GM12874 (cell line): ENCODE results near the gene ZBTB4.

Experiments used
- CTCF ChIP-seq: IDR thresholded peaks from 2 replicates; pipeline ENCODE4 v1.5.1; 2011; ENCODE audit warnings: low read depth, mild to moderate bottlenecking, control low read depth, low read length, moderate library complexity; ENCODE audit not compliant: insufficient read depth

ZBTB4 gene

DNA sequence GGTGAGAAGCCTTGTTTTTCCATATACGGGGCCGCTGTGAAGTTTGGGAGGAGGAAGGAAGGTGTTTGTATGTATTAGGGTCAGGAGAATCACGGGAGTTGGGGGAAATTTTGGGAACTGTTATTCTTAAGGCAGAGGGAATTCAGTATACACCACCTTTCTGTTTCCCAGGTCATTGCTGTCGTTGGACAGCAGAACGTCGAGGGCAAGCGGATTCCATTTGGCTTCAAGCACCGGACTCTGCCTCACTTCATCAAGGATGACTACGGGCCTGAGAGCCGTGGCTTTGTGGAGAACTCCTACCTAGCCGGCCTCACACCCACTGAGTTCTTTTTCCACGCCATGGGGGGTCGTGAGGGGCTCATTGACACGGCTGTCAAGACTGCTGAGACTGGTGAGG lies 22.3 kb upstream of the ZBTB4 start:
- no peak for TF ChIP-seq CTCF

DNA sequence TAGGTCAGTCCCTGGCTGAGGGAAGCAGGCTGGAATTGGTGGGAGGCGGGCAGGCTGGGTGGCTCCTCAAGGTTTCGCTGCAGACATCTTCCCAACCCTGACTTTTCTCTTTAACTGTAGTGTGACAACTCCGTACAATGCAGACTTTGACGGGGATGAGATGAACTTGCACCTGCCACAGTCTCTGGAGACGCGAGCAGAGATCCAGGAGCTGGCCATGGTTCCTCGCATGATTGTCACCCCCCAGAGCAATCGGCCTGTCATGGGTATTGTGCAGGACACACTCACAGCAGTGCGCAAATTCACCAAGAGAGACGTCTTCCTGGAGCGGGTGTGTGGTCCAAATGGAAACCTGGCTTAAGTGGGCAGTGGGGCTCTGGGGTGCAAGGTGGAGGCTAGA lies 19.7 kb upstream of the ZBTB4 start:
- TF ChIP-seq CTCF, result no peak

DNA sequence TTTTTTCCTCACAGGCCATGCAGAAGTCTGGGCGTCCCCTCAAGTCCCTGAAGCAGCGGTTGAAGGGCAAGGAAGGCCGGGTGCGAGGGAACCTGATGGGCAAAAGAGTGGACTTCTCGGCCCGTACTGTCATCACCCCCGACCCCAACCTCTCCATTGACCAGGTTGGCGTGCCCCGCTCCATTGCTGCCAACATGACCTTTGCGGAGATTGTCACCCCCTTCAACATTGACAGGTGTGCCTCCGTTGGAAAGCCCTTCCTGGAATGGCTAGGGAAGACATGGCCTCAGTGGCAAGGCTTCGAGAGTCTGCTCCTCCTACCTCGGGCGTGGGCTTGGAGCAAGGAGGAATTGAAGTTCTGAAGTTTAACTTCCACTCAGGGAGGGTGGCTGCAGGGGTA lies 18.2 kb upstream of the ZBTB4 start:
- no peak for TF ChIP-seq CTCF

GRCh38 chr17:7497228-7497627 lies 17.8 kb upstream of the ZBTB4 start:
- TF ChIP-seq CTCF, result no peak

GRCh38 chr17:7496470-7497183 lies 17.2 kb upstream of the ZBTB4 start:
- TF ChIP-seq CTCF, result no peak

GRCh38 chr17:7495906-7496434 lies 16.5 kb upstream of the ZBTB4 start:
- TF ChIP-seq CTCF, result no peak

DNA sequence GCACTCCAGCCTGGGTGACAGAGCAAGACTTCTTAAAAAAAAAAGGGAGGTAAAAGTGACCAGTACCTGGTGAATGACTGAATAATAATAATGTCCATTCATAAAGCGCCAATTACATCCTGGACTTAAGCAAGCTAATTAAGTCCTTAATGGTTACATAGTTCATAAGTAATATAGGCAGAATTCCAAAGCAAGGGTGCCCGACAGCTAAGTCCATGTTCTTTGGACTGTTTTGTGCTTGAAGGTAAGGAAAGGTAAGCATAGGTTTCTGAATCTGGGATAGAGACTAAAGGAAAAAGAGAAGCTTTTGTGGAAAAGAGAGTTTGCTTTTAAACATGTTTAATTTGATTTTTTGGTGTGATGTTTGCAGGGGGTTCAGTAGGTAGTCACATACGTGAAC lies 14.5 kb upstream of the ZBTB4 start:
- no peak for TF ChIP-seq CTCF
